H1 (cell line): Measurements from ENCODE around the gene AMELY. TPM values are rescaled to one million over a fixed set of nuclear protein-coding genes. Genes with fewer than 3 reads are reported as not detected.

Source experiments
- CBX5 ChIP-seq: fragments of 300-800, 300-1000 bp; sonication (generic); IDR thresholded peaks from 2 replicates; pipeline ENCODE4 v1.7.1; 2016; ENCODE audit warnings: antibody characterized with exemption, low read length, low read depth
- FOSL1 ChIP-seq: IDR thresholded peaks from 2 replicates; pipeline ENCODE4 v1.6.1; 2011; ENCODE audit warnings: mild to moderate bottlenecking, low read depth, low read length, moderate library complexity; ENCODE audit not compliant: insufficient read depth
- NANOG ChIP-seq: IDR thresholded peaks from 2 replicates; pipeline ENCODE4 v1.6.1; 2011; ENCODE audit warnings: low read length, low read depth, mild to moderate bottlenecking, inconsistent platforms; ENCODE audit not compliant: insufficient read depth, poor library complexity, severe bottlenecking
- RXRA ChIP-seq: IDR thresholded peaks from 2 replicates; pipeline ENCODE4 v1.6.1; 2011; ENCODE audit warnings: low read depth, mild to moderate bottlenecking, low read length, moderate library complexity; ENCODE audit not compliant: insufficient read depth
- SRF ChIP-seq: IDR thresholded peaks from 2 replicates; pipeline ENCODE4 v1.6.1; 2011; ENCODE audit warnings: mild to moderate bottlenecking, low read depth, low read length, moderate library complexity
- polyA plus RNA-seq, 7 experiments: library from polyadenylated mRNA; depleted of rRNA in 3 of 7; stranded (reverse) in 5 of 7; unstranded in 2 of 7; fragments of >200 nt in 5 of 7; fragments of 200-250 nt in 2 of 7; gene quantifications; 1 replicate in 5 of 7; 2 replicates in 1 of 7; 4 replicates in 1 of 7; pipeline versions ENCODE4 v1.2.1 to v1.2.3, GENCODE V29; 2011 to 2013; ENCODE audit warnings: missing spikeins in 2 of 7, mixed read lengths in 2 of 7
- total RNA-seq: library from RNA; stranded (reverse); fragmentation: NEBNext Ultra II Directional; extraction: Animal tissue kit (Norgen Biotek cat#: 25700); gene quantifications from 2 replicates; pipeline ENCODE4 v1.2.1, GENCODE V29; 2021

AMELY gene
- total and polyA plus RNA-seq, 2 of the 8 experiments (the other 6 are each of a cell fraction or from before 2014, with no cell fraction given): 0.09 TPM; not detected in 1

DNA sequence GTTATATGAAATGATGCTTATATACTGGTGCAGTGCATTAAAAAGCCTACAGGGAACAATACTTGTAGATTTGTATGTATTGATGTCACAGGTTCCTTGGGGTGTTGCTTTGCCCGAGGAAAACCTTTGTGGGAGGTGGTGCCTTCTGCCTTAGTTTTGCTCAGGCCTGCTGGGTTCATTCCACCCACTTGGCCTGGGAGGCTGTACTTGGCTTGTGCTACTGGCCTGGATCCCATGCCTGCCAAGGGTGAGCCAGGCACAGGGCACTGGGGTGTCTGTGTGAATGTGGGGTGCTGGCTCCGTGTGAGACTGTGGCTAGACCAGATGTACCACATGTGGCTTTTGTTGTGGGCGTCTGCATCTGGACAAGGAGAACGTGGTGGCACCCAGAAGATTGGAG lies 16.7 kb upstream of the AMELY start (continued):
- TF ChIP-seq NANOG (no peak), SRF (no peak), CBX5 (no peak), RXRA (no peak), FOSL1 (no peak)
- TF ChIP-seq, all 59 proteins: peak for 0
